ENCODE results near the gene ZSCAN16. TPM values are rescaled to one million over a fixed set of nuclear protein-coding genes. Genes with fewer than 3 reads are reported as not detected.

ZSCAN16 gene
- total and polyA plus RNA-seq, 2 donors (not counting 1 experiment from before 2014, with no cell fraction given) = 5.4 to 15.4 TPM

GRCh38 chr6:28176373-28176772 is 52.0 kb downstream of the ZSCAN16 start:
- no peak overlapping the region for H3K4me3 Mint-ChIP-seq
- TF ChIP-seq CTCF (IDR thresholded peaks at IDR 0.05) (no peak), EZH2 (IDR thresholded peaks at IDR 0.05; ENCODE audit: borderline replicate concordance, insufficient read depth, low read depth, low read length, poor library complexity, severe bottlenecking) (no peak)
- Histone ChIP-seq H3K27me3 (replicated peaks in 1 of 4; ENCODE audit: control extremely low read depth in 1 of 4, control insufficient read depth in 3 of 4, insufficient read depth in 4 of 4, low read length in 3 of 4) (peaks cover 0 to 16% (median 4%) of the 10 kb centered on the region in 4 experiments), H3K9me3 (ENCODE audit: control extremely low read depth in 1 of 3, control insufficient read depth in 2 of 3, insufficient read depth in 1 of 3, low read length in 2 of 3) (no peaks in the 10 kb centered on the region), H3K79me2 (ENCODE audit: control insufficient read depth, insufficient read depth, low read length) (no peaks in the 10 kb centered on the region), H3K4me3 (ENCODE audit: control extremely low read depth in 1 of 5, extremely low read depth in 1 of 5, insufficient read depth in 1 of 5, low read depth in 2 of 5, low read length in 4 of 5) (no peak overlapping the region), H4K20me1 (ENCODE audit: control insufficient read depth, insufficient read depth, low read length, poor library complexity, severe bottlenecking) (no peaks in the 10 kb centered on the region), H3K4me2 (replicated peaks; ENCODE audit: low read depth, low read length, poor library complexity, severe bottlenecking) (no peak overlapping the region), H3K27ac (ENCODE audit: low read length in 2 of 2) (no peak overlapping the region), H3K4me1 (ENCODE audit: control insufficient read depth in 2 of 2, insufficient read depth in 2 of 2, low read length in 2 of 2) (no peaks in the 10 kb centered on the region), H2AFZ (ENCODE audit: insufficient read depth, low read depth, low read length, poor library complexity, severe bottlenecking) (no peak overlapping the region), H3K36me3 (replicated peaks in 1 of 2; ENCODE audit: control extremely low read depth in 1 of 2, control insufficient read depth in 1 of 2, extremely low read depth in 1 of 2, insufficient read depth in 2 of 2, low read length in 1 of 2) (no peaks in the 10 kb centered on the region), H3K9ac (ENCODE audit: low read length) (no peak overlapping the region)
- intact Hi-C loops (cut with micrococcal nuclease) = no loop called here
- CTCF ChIA-PET = no interaction called here
- H3K27me3 Mint-ChIP-seq = peaks cover 37% of the 10 kb centered on the region
- no peaks in the 10 kb centered on the region for H3K4me1 Mint-ChIP-seq
- DNase-seq = no peak
- no peak overlapping the region for H3K27ac Mint-ChIP-seq
- WGBS (ENCODE audit: insufficient coverage) = no CpG with 5 or more reads among the region's 1 CpG
- POLR2A ChIA-PET = no interaction called here
- no peak for ATAC-seq (ENCODE audit: low read depth)
- no peaks in the 10 kb centered on the region for H3K9me3 Mint-ChIP-seq (ENCODE audit: insufficient read depth)

Other genes with a start within 250 kb of the ZSCAN16 start
- not detected in 2 replicates for gene OR2B2, start 212.2 kb upstream of the ZSCAN16 start, total RNA-seq
- not detected in 2 replicates for gene OR2B2, start 212.2 kb upstream of the ZSCAN16 start, polyA plus RNA-seq
- not detected in 2 replicates for gene OR2B6, start 167.4 kb upstream of the ZSCAN16 start, total RNA-seq
- gene OR2B6, start 167.4 kb upstream of the ZSCAN16 start, polyA plus RNA-seq = not detected in 2 replicates
- 4.2 and 4.7 TPM in 2 replicates for gene ZNF165, start 44.0 kb upstream of the ZSCAN16 start, total RNA-seq
- 3.5 and 9.2 TPM in 2 replicates for gene ZNF165, start 44.0 kb upstream of the ZSCAN16 start, polyA plus RNA-seq
- gene ZKSCAN8, start 17.3 kb downstream of the ZSCAN16 start, total RNA-seq = 51.7 and 52.8 TPM in 2 replicates
- 10.3 and 10.9 TPM in 2 replicates for gene ZKSCAN8, start 17.3 kb downstream of the ZSCAN16 start, polyA plus RNA-seq
- gene ZSCAN9, start 100.7 kb downstream of the ZSCAN16 start, total RNA-seq = 29.8 and 32.0 TPM in 2 replicates
- 10.3 and 14.7 TPM in 2 replicates for gene ZSCAN9, start 100.7 kb downstream of the ZSCAN16 start, polyA plus RNA-seq
- 10.9 and 12.1 TPM in 2 replicates for gene ZKSCAN4, start 127.7 kb downstream of the ZSCAN16 start, total RNA-seq
- gene ZKSCAN4, start 127.7 kb downstream of the ZSCAN16 start, polyA plus RNA-seq = 2.6 and 3.0 TPM in 2 replicates
- gene NKAPL, start 134.7 kb downstream of the ZSCAN16 start, total RNA-seq = 0.52 and 0.66 TPM in 2 replicates
- gene NKAPL, start 134.7 kb downstream of the ZSCAN16 start, polyA plus RNA-seq = not detected in 2 replicates
- 29.3 and 31.8 TPM in 2 replicates for gene ZSCAN26, start 142.5 kb downstream of the ZSCAN16 start, total RNA-seq
- gene ZSCAN26, start 142.5 kb downstream of the ZSCAN16 start, polyA plus RNA-seq = 11.9 and 17.9 TPM in 2 replicates
- gene PGBD1, start 157.0 kb downstream of the ZSCAN16 start, total RNA-seq = 1.8 and 2.4 TPM in 2 replicates
- gene PGBD1, start 157.0 kb downstream of the ZSCAN16 start, polyA plus RNA-seq = 0.55 and 1.2 TPM in 2 replicates
- gene ZSCAN31, start 211.5 kb downstream of the ZSCAN16 start, total RNA-seq = 2.9 and 4.6 TPM in 2 replicates
- gene ZSCAN31, start 211.5 kb downstream of the ZSCAN16 start, polyA plus RNA-seq = 1.9 and 3.1 TPM in 2 replicates
- gene ZKSCAN3, start 225.3 kb downstream of the ZSCAN16 start, total RNA-seq = 11.0 and 11.9 TPM in 2 replicates
- gene ZKSCAN3, start 225.3 kb downstream of the ZSCAN16 start, polyA plus RNA-seq = 3.6 and 4.0 TPM in 2 replicates

All from B cell (primary cell).